B cell (primary cell): ENCODE results near the gene SEMA4D. TPM values are rescaled to one million over a fixed set of nuclear protein-coding genes. Genes with fewer than 3 reads are reported as not detected.

Experiments
- ATAC-seq: fragments of 200-7000 bp; cut with Tn5 transposase; one replicate; pipeline ENCODE4 v1.10.0; 2021; ENCODE audit warnings: low read depth, mild to moderate bottlenecking, moderate number of reproducible peaks, moderate library complexity
- CTCF ChIA-PET: fragments of 350-600 bp; sonication (Branson Sonifier 250); formaldehyde crosslinking; loops from one replicate; lab custom pipeline; 2021; ENCODE audit warnings: antibody characterized with exemption, inconsistent platforms; lab: Charles Lee
- POLR2A ChIA-PET: fragments of 350-600 bp; sonication (Branson Sonifier 250); formaldehyde crosslinking; loops from one replicate; lab custom pipeline; 2021; ENCODE audit warnings: antibody characterized with exemption; lab: Charles Lee
- DNase-seq: peaks from one replicate; pipeline ENCODE4 v3.0.0; 2013
- H2AFZ ChIP-seq: 2 replicates; pipeline ENCODE4 v1.6.1; 2012; ENCODE audit warnings: mild to moderate bottlenecking, low read depth, low read length; ENCODE audit not compliant: insufficient read depth, poor library complexity, severe bottlenecking
- H3K27ac ChIP-seq, 2 donors: 1 replicate in 1 of 2; 2 replicates in 1 of 2; pipeline ENCODE4 v1.5.1; 2012 to 2013; ENCODE audit warnings: low read length in 2 of 2, mild to moderate bottlenecking in 2 of 2, moderate library complexity in 1 of 2
- H3K27me3 ChIP-seq, 4 experiments: fragments of 200-600 bp in 1 of 4; sonication (generic) in 1 of 4; replicated peaks in 1 of 4; 1 replicate in 2 of 4; 2 replicates in 2 of 4; pipeline versions ENCODE4 v1.6.1 to v1.7.0; 2013 to 2016; ENCODE audit warnings: low read length in 3 of 4, mild to moderate bottlenecking in 2 of 4, mixed read lengths in 1 of 4, moderate library complexity in 1 of 4; ENCODE audit not compliant: insufficient read depth in 4 of 4, control insufficient read depth in 3 of 4; ENCODE audit errors: control extremely low read depth in 1 of 4
- H3K36me3 ChIP-seq, 2 experiments: replicated peaks in 1 of 2; 1 replicate in 1 of 2; 2 replicates in 1 of 2; pipeline versions ENCODE4 v1.6.1 to v1.7.1; 2013; ENCODE audit warnings: low read length in 1 of 2; ENCODE audit not compliant: insufficient read depth in 2 of 2, control insufficient read depth in 1 of 2; ENCODE audit errors: control extremely low read depth in 1 of 2, extremely low read depth in 1 of 2
- H3K4me1 ChIP-seq, 2 donors: fragments of 200-600 bp in 1 of 2; sonication (generic) in 1 of 2; 1 replicate in 1 of 2; 2 replicates in 1 of 2; pipeline versions ENCODE4 v1.5.1 to v1.6.1; 2013 to 2017; ENCODE audit warnings: low read length in 2 of 2; ENCODE audit not compliant: control insufficient read depth in 2 of 2, insufficient read depth in 2 of 2
- H3K4me2 ChIP-seq: replicated peaks from 2 replicates; pipeline ENCODE3; 2012; ENCODE audit warnings: mild to moderate bottlenecking, low read depth, low read length; ENCODE audit not compliant: poor library complexity, severe bottlenecking
- H3K4me3 ChIP-seq, 5 experiments: fragments of 200-600 bp in 1 of 5; sonication (generic) in 1 of 5; 1 replicate in 3 of 5; 2 replicates in 2 of 5; pipeline versions ENCODE4 v1.5.1 to v1.7.0; 2011 to 2016; ENCODE audit warnings: low read length in 4 of 5, mild to moderate bottlenecking in 4 of 5, low read depth in 2 of 5, control low read depth in 1 of 5, moderate library complexity in 1 of 5; ENCODE audit not compliant: insufficient read depth in 1 of 5; ENCODE audit errors: control extremely low read depth in 1 of 5, extremely low read depth in 1 of 5
- H3K79me2 ChIP-seq: fragments of 200-600 bp; sonication (generic); one replicate; pipeline ENCODE4 v1.6.0; 2016; ENCODE audit warnings: low read length; ENCODE audit not compliant: control insufficient read depth, insufficient read depth
- H3K9ac ChIP-seq: fragments of 200-600 bp; sonication (generic); 2 replicates; pipeline ENCODE4 v1.6.1; 2017; ENCODE audit warnings: mild to moderate bottlenecking, low read length, moderate library complexity
- H3K9me3 ChIP-seq, 3 donors: one replicate each; pipeline versions ENCODE4 v1.6.1 to v1.7.1; 2013; ENCODE audit warnings: low read length in 2 of 3; ENCODE audit not compliant: control insufficient read depth in 2 of 3, insufficient read depth in 1 of 3; ENCODE audit errors: control extremely low read depth in 1 of 3
- H4K20me1 ChIP-seq: 2 replicates; pipeline ENCODE4 v1.6.0; 2012; ENCODE audit warnings: mild to moderate bottlenecking, low read length; ENCODE audit not compliant: insufficient read depth, control insufficient read depth, poor library complexity, severe bottlenecking
- H3K27ac Mint-ChIP-seq: one replicate; pipeline ENCODE4 v1.8.0; 2021; ENCODE audit warnings: mixed read lengths
- H3K27me3 Mint-ChIP-seq: one replicate; pipeline ENCODE4 v1.8.0; 2021; ENCODE audit warnings: mixed read lengths
- H3K4me1 Mint-ChIP-seq: one replicate; pipeline ENCODE4 v1.8.0; 2021; ENCODE audit warnings: mixed read lengths
- H3K4me3 Mint-ChIP-seq: one replicate; pipeline ENCODE4 v1.8.0; 2021; ENCODE audit warnings: mixed read lengths
- H3K9me3 Mint-ChIP-seq: one replicate; pipeline ENCODE4 v1.8.0; 2022; ENCODE audit warnings: mixed read lengths; ENCODE audit not compliant: insufficient read depth
- EZH2 ChIP-seq: IDR thresholded peaks from 2 replicates; pipeline ENCODE4 v1.6.1; 2012; ENCODE audit warnings: borderline replicate concordance, low read depth, mild to moderate bottlenecking, moderate library complexity, low read length; ENCODE audit not compliant: insufficient read depth, poor library complexity, severe bottlenecking
- WGBS: methylation state at CpG from one replicate; pipeline ENCODE4 v1.1.5; 2013; ENCODE audit warnings: missing lambda C conversion rate; ENCODE audit not compliant: insufficient coverage; 5-methylcytosine and 5-hydroxymethylcytosine counted together
- intact Hi-C: fragments of 100-400 bp; cut with micrococcal nuclease; formaldehyde crosslinking; loops from one replicate; pipeline ENCODE4 v1.10.0; 2022
- polyA plus RNA-seq: library from polyadenylated mRNA; depleted of rRNA; stranded (reverse); fragments of >200 nt; gene quantifications from 2 replicates; pipeline ENCODE4 v1.2.3, GENCODE V29; 2012
- total RNA-seq, 2 donors: library from RNA; stranded (reverse); fragments of 120-200 nt in 1 of 2; gene quantifications; 1 replicate in 1 of 2; 2 replicates in 1 of 2; pipeline versions ENCODE4 v1.2.3 to v1.2.4, GENCODE V29; 2013 to 2022
- TF ChIP-seq, protein P1 (sequence below): fragments of 200-600 bp; IDR thresholded peaks from one replicate; pipeline ENCODE4 v1.8.0; 2022; ENCODE audit warnings: antibody characterized with exemption, mild to moderate bottlenecking

Gene SEMA4D
- total and polyA plus RNA-seq, 2 donors (not counting 1 experiment from before 2014, with no cell fraction given) = 53.6 to 231 TPM

DNA sequence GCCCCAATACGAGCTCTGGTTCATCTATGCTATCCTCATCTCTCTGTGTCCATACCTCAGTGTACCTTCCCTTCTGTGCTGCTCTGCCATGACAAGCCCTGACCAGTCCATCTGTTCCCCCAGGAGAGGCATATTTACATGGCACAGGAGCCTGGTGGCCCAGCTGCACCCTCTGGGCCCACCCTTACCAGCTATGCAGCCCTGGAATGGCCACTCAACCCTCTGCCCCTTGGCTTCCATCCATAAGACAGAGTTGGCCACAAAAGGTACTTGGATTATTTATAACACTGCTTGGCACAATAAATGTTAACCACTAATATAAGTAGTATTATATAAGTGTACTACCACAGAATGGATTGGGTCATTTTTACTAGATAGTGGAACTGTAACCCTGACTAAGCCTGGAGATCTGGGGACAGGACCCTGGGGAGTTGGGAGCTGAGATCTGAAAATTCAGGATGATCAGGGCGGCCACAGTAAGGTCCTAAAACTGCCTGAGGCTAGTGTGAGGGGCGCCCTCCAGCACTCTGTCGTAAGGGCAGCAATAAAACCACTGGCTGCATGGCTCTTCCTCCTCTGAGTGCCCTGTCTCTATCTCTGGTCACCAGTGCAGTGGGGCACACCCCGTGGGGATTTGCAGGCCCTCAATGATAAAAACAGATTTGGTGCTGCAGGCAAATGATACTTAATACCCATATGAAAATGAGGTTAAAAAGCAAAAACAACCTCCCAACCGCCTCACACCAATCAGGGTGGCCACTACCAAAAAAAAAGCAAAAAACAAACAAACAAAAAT is 65.8 kb downstream of the SEMA4D start:
- no peaks in the 10 kb centered on the region for H3K9me3 Mint-ChIP-seq
- peaks cover 0 to 31% of the 10 kb centered on the region in 2 experiments for H3K36me3 ChIP-seq
- no peaks in the 10 kb centered on the region for H3K27me3 Mint-ChIP-seq
- 76% methylated on average over 4 of the region's 6 CpGs for WGBS
- DNase-seq (no peak), ATAC-seq (no peak)
- peak overlapping the region; percentile 62 for H3K4me3 Mint-ChIP-seq
- H3K79me2 ChIP-seq = peaks cover 100% of the 10 kb centered on the region
- H3K9me3 ChIP-seq = no peaks in the 10 kb centered on the region
- H3K9ac ChIP-seq = no peak overlapping the region
- intact Hi-C loops = no loop called here
- no peaks in the 10 kb centered on the region for H3K27me3 ChIP-seq
- H3K4me1 Mint-ChIP-seq = peaks cover 84% of the 10 kb centered on the region
- POLR2A ChIA-PET = interaction anchor here (1.3 kb wide), 1 partner anchor 7 kb away, joined by 3 read pairs; no protein-coding TSS in a partner anchor
- no peak overlapping the region for H3K4me3 ChIP-seq
- peaks cover 81 to 98% of the 10 kb centered on the region in 2 donors for H3K4me1 ChIP-seq
- H4K20me1 ChIP-seq = peaks cover 97% of the 10 kb centered on the region
- TF ChIP-seq EZH2 = no peak
- TF ChIP-seq, protein P1, sequence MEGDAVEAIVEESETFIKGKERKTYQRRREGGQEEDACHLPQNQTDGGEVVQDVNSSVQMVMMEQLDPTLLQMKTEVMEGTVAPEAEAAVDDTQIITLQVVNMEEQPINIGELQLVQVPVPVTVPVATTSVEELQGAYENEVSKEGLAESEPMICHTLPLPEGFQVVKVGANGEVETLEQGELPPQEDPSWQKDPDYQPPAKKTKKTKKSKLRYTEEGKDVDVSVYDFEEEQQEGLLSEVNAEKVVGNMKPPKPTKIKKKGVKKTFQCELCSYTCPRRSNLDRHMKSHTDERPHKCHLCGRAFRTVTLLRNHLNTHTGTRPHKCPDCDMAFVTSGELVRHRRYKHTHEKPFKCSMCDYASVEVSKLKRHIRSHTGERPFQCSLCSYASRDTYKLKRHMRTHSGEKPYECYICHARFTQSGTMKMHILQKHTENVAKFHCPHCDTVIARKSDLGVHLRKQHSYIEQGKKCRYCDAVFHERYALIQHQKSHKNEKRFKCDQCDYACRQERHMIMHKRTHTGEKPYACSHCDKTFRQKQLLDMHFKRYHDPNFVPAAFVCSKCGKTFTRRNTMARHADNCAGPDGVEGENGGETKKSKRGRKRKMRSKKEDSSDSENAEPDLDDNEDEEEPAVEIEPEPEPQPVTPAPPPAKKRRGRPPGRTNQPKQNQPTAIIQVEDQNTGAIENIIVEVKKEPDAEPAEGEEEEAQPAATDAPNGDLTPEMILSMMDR = no peak
- no peak overlapping the region for H3K27ac ChIP-seq
- H3K27ac Mint-ChIP-seq = peak overlapping the region; percentile 64
- no peak overlapping the region for H2AFZ ChIP-seq
- peak overlapping the region; percentile 54 for H3K4me2 ChIP-seq
- CTCF ChIA-PET = interaction anchor here (0.8 to 5.5 kb wide), 5 partner anchors 8 to 117 kb away, joined by 3 to 155 read pairs (median 4); no protein-coding TSS in a partner anchor

DNA sequence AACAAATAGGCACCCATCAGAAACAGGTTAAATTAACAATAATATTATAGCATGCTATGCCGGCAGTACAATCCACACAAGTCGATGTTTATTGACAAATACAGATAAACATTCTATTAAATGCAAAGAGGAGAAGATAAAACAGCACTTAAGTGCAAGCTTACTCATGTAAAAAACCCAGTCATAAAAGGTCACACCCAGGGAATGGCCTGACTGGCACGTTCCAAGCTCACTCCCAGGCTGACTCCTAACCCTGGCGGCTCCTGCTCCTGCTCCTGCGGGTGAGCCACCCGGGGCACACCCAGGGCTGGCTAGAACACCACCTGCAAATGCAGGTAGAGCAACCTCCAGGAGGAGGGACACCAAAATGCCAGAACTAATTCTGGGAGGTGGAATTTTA is 66.9 kb downstream of the SEMA4D start:
- Mint-ChIP-seq H3K27me3 (no peaks in the 10 kb centered on the region), H3K9me3 (no peaks in the 10 kb centered on the region), H3K27ac (no peak overlapping the region), H3K4me1 (peaks cover 84% of the 10 kb centered on the region), H3K4me3 (no peak overlapping the region)
- POLR2A ChIA-PET = interaction anchor here (1.3 kb wide), 1 partner anchor 9 kb away, joined by 3 read pairs; no protein-coding TSS in a partner anchor
- Histone ChIP-seq H3K27ac (no peak overlapping the region), H4K20me1 (peaks cover 94% of the 10 kb centered on the region), H3K9ac (no peak overlapping the region), H3K4me2 (no peak overlapping the region), H3K9me3 (no peaks in the 10 kb centered on the region), H3K36me3 (peaks cover 0 to 28% of the 10 kb centered on the region in 2 experiments), H3K4me1 (peaks cover 81 to 98% of the 10 kb centered on the region in 2 donors), H3K4me3 (no peak overlapping the region), H2AFZ (no peak overlapping the region), H3K79me2 (peaks cover 100% of the 10 kb centered on the region), H3K27me3 (no peaks in the 10 kb centered on the region)
- DNase-seq = no peak
- intact Hi-C loops = no loop called here
- ATAC-seq = no peak
- WGBS = 98% methylated on average over 4 of the region's 6 CpGs
- CTCF ChIA-PET = interaction anchor here (0.8 to 5.5 kb wide), 8 partner anchors 9 to 146 kb away, joined by 3 to 155 read pairs (median 6); no protein-coding TSS in a partner anchor
- TF ChIP-seq EZH2 = no peak
- TF ChIP-seq, protein P1 = no peak
